ENCODE results near the gene MTOR. TPM values are rescaled to one million over a fixed set of nuclear protein-coding genes. Genes with fewer than 3 reads are reported as not detected.

MTOR gene
- total and polyA plus RNA-seq, 2 experiments from 2014 or later = 17.2 to 37.7 TPM

- H3K9me3 ChIP-seq (ENCODE audit: low read depth) = no peaks in the 10 kb centered on the region
- H3K27ac ChIP-seq = no peak overlapping the region
- H3K27me3 ChIP-seq = no peaks in the 10 kb centered on the region
- TF ChIP-seq, protein P1, sequence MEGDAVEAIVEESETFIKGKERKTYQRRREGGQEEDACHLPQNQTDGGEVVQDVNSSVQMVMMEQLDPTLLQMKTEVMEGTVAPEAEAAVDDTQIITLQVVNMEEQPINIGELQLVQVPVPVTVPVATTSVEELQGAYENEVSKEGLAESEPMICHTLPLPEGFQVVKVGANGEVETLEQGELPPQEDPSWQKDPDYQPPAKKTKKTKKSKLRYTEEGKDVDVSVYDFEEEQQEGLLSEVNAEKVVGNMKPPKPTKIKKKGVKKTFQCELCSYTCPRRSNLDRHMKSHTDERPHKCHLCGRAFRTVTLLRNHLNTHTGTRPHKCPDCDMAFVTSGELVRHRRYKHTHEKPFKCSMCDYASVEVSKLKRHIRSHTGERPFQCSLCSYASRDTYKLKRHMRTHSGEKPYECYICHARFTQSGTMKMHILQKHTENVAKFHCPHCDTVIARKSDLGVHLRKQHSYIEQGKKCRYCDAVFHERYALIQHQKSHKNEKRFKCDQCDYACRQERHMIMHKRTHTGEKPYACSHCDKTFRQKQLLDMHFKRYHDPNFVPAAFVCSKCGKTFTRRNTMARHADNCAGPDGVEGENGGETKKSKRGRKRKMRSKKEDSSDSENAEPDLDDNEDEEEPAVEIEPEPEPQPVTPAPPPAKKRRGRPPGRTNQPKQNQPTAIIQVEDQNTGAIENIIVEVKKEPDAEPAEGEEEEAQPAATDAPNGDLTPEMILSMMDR (IDR thresholded peaks at IDR 0.05; ENCODE audit: poor library complexity) = no peak
- TF ChIP-seq EZH2 (IDR thresholded peaks at IDR 0.05; ENCODE audit: borderline replicate concordance) = no peak
- no peak for TF ChIP-seq EZH2phosphoT487 (IDR thresholded peaks at IDR 0.05; ENCODE audit: low read depth, severe bottlenecking, unreplicated experiment)
- H3K4me1 ChIP-seq (ENCODE audit: insufficient read depth) = no peaks in the 10 kb centered on the region
- no peak overlapping the region for H3K4me2 ChIP-seq
- H2AFZ ChIP-seq = no peak overlapping the region
- H3K36me3 ChIP-seq (replicated peaks; ENCODE audit: insufficient read depth, low read depth) = no peaks in the 10 kb centered on the region
- H3K79me2 ChIP-seq = no peaks in the 10 kb centered on the region
- WGBS (ENCODE audit: low lambda C conversion rate, missing lambda C conversion rate) = 83% methylated on average over 8 of the region's 8 CpGs
- H3K4me3 ChIP-seq = no peak overlapping the region
- no peaks in the 10 kb centered on the region for H4K20me1 ChIP-seq (ENCODE audit: insufficient read depth, poor library complexity, severe bottlenecking)
- no peak for DNase-seq (ENCODE audit: low spot score)
- no peaks in the 10 kb centered on the region for H3K9me2 ChIP-seq (replicated peaks; ENCODE audit: insufficient read depth)
Measured at GRCh38 chr1:11294951-11295350, 32.6 kb upstream of the MTOR start.

GRCh38 chr1:11293856-11294255, 31.5 kb upstream of the MTOR start:
- Histone ChIP-seq H3K36me3 (replicated peaks; ENCODE audit: insufficient read depth, low read depth) (no peaks in the 10 kb centered on the region), H3K27ac (no peak overlapping the region)

DNA sequence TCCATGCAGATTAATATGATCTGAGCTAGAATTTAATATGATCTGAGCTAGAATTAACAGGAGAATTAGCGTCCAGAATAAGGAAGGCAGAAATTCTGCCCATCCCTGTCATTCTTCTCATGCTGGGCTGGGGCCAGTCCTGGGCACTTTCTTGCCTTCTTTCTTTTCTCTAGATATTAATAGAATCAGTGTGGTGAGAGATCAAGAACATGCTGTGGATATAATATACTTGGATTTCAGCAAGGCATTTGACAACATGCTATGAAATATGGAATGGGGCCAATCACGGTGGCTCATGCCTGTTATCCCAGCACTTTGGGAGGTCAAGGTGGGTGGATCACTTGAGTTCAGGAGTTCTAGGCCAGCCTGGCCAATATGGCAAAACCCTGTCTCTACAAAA, 28.7 kb upstream of the MTOR start:
- TF ChIP-seq, protein P1 (IDR thresholded peaks at IDR 0.05; ENCODE audit: poor library complexity) = no peak
- TF ChIP-seq EZH2phosphoT487 (IDR thresholded peaks at IDR 0.05; ENCODE audit: low read depth, severe bottlenecking, unreplicated experiment) = no peak
- TF ChIP-seq EZH2 (IDR thresholded peaks at IDR 0.05; ENCODE audit: borderline replicate concordance) = no peak
- Histone ChIP-seq H3K4me1 (ENCODE audit: insufficient read depth) (no peaks in the 10 kb centered on the region), H3K9me2 (replicated peaks; ENCODE audit: insufficient read depth) (no peaks in the 10 kb centered on the region), H2AFZ (no peak overlapping the region), H3K27me3 (no peaks in the 10 kb centered on the region), H4K20me1 (ENCODE audit: insufficient read depth, poor library complexity, severe bottlenecking) (no peaks in the 10 kb centered on the region), H3K27ac (no peak overlapping the region), H3K79me2 (no peaks in the 10 kb centered on the region), H3K4me3 (no peak overlapping the region), H3K36me3 (replicated peaks; ENCODE audit: insufficient read depth, low read depth) (no peaks in the 10 kb centered on the region), H3K4me2 (no peak overlapping the region), H3K9me3 (ENCODE audit: low read depth) (no peaks in the 10 kb centered on the region)
- 95% methylated on average over 2 of the region's 2 CpGs for WGBS (ENCODE audit: low lambda C conversion rate, missing lambda C conversion rate)
- no peak for DNase-seq (ENCODE audit: low spot score)

More at GRCh38 chr1:11293856-11294255, 31.5 kb upstream of the MTOR start:
- no peaks in the 10 kb centered on the region for H3K9me2 ChIP-seq (replicated peaks; ENCODE audit: insufficient read depth)
- no peaks in the 10 kb centered on the region for H3K9me3 ChIP-seq (ENCODE audit: low read depth)
- no peaks in the 10 kb centered on the region for H4K20me1 ChIP-seq (ENCODE audit: insufficient read depth, poor library complexity, severe bottlenecking)
- TF ChIP-seq EZH2phosphoT487 (IDR thresholded peaks at IDR 0.05; ENCODE audit: low read depth, severe bottlenecking, unreplicated experiment) (no peak), EZH2 (IDR thresholded peaks at IDR 0.05; ENCODE audit: borderline replicate concordance) (no peak)
- TF ChIP-seq, protein P1 (IDR thresholded peaks at IDR 0.05; ENCODE audit: poor library complexity) = no peak
- no peaks in the 10 kb centered on the region for H3K4me1 ChIP-seq (ENCODE audit: insufficient read depth)
- no peak overlapping the region for H2AFZ ChIP-seq
- no peaks in the 10 kb centered on the region for H3K79me2 ChIP-seq
- 84% methylated on average over 6 of the region's 6 CpGs for WGBS (ENCODE audit: low lambda C conversion rate, missing lambda C conversion rate)
- H3K4me2 ChIP-seq = no peak overlapping the region
- no peaks in the 10 kb centered on the region for H3K27me3 ChIP-seq
- no peak overlapping the region for H3K4me3 ChIP-seq
- DNase-seq (ENCODE audit: low spot score) = no peak

- Histone ChIP-seq H3K9me3 (ENCODE audit: low read depth) (no peaks in the 10 kb centered on the region), H3K79me2 (no peaks in the 10 kb centered on the region), H3K4me1 (ENCODE audit: insufficient read depth) (no peaks in the 10 kb centered on the region), H3K36me3 (replicated peaks; ENCODE audit: insufficient read depth, low read depth) (no peaks in the 10 kb centered on the region), H3K9me2 (replicated peaks; ENCODE audit: insufficient read depth) (no peaks in the 10 kb centered on the region), H3K27ac (no peak overlapping the region), H3K27me3 (no peaks in the 10 kb centered on the region), H3K4me3 (no peak overlapping the region), H4K20me1 (ENCODE audit: insufficient read depth, poor library complexity, severe bottlenecking) (no peaks in the 10 kb centered on the region), H3K4me2 (no peak overlapping the region), H2AFZ (no peak overlapping the region)
- WGBS (ENCODE audit: low lambda C conversion rate, missing lambda C conversion rate) = 82% methylated on average over 5 of the region's 5 CpGs
- no peak for DNase-seq (ENCODE audit: low spot score)
- TF ChIP-seq EZH2phosphoT487 (IDR thresholded peaks at IDR 0.05; ENCODE audit: low read depth, severe bottlenecking, unreplicated experiment) (no peak), EZH2 (IDR thresholded peaks at IDR 0.05; ENCODE audit: borderline replicate concordance) (no peak)
- TF ChIP-seq, protein P1 (IDR thresholded peaks at IDR 0.05; ENCODE audit: poor library complexity) = no peak
Measured at GRCh38 chr1:11289064-11289463, 26.7 kb upstream of the MTOR start.
